NOMO-1 (cell line): ENCODE measurements around the gene FOXL2NB.
A peak's percentile ranks its signal among the peaks of the same experiment; 100 is the strongest.

Experiments used
- DNase-seq, 2 experiments: peaks; one replicate each; lab custom pipeline; 2025; ENCODE audit not compliant: unreplicated experiment in 2 of 2; lab: John Stamatoyannopoulos, UW

FOXL2NB gene

DNA sequence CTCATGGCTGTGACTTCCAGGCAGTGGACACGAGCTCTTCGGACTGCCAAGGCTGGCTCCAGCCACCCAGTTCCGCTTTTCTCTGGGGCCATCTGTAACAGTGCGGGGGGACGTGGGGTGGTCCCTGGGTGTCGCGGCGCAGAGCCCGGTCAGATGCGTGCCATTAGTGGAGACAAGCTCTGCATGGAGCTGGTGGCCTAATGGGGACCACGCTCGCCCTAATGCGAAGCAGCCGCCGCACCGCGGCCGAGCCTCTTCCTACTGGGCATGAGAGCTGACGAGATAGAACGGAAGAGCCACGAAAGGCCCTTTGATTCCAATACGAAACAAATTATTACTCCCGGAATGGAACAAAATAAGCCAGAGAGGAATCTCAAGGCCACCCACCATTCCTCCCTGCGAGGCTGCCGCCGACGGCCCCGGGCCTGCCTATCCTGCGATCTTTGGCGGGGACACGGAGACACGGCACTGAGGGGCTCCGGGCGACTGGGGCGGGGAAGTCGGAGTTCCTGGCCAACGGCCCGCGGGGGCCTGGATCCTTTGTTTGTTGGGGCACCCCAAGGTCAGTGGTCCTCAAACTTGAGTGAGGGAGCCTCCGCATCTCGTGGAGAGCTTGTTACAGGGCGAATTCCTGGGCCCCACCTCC is 18.2 kb upstream of the FOXL2NB start:
- DNase-seq: no peak

DNA sequence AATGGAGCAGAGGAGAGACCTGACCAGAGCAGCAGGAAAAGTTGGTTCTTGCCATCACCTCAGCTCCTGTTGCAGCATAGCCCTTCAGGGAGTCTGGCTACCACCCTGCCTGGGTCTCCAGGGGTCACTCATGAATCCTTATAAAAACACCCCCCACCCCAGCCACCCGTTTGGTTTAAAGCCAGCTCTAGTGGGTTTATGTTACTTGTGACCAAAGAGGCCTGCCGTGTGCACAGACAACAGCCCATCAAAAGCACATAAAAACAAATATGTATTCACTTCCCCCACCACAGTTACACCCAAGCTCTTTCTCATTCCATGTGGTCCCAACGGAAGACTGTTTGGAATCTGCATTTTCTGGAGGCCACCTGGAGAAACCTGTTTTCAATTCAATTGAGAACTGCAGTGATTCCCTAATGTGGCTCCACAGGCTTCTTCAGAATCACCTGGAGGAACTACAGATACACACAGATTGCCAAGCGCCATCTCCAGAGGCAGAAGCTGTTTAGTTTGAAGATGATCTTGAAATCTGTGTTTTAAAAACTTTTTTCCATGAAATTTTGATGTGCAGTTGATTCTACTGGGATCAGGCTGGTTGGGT is 13.8 kb upstream of the FOXL2NB start:
- no peak for DNase-seq

GRCh38 chr3:138933981-138934691 is 12.9 kb upstream of the FOXL2NB start:
- DNase-seq: no peak

DNA sequence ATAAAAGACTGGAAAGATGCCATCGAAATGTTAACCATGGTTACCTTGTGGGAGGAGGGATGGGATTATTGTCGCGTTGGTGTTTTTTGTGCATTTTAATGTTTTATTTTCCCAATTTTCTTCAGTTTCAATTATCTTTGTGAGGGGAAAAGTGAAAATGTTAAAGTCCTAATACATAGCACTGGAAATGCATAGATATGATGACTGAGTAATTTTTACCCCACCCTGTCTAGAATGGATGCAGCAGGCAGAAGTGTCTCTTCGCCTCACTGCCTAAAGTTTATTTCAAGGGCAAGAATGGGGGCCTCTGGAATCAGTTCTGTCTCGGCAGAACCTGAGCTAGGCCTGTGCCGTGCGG is 11.5 kb upstream of the FOXL2NB start:
- no peak for DNase-seq

GRCh38 chr3:138935863-138936740 is 10.9 kb upstream of the FOXL2NB start:
- DNase-seq: peak; percentile 51 to 65

DNA sequence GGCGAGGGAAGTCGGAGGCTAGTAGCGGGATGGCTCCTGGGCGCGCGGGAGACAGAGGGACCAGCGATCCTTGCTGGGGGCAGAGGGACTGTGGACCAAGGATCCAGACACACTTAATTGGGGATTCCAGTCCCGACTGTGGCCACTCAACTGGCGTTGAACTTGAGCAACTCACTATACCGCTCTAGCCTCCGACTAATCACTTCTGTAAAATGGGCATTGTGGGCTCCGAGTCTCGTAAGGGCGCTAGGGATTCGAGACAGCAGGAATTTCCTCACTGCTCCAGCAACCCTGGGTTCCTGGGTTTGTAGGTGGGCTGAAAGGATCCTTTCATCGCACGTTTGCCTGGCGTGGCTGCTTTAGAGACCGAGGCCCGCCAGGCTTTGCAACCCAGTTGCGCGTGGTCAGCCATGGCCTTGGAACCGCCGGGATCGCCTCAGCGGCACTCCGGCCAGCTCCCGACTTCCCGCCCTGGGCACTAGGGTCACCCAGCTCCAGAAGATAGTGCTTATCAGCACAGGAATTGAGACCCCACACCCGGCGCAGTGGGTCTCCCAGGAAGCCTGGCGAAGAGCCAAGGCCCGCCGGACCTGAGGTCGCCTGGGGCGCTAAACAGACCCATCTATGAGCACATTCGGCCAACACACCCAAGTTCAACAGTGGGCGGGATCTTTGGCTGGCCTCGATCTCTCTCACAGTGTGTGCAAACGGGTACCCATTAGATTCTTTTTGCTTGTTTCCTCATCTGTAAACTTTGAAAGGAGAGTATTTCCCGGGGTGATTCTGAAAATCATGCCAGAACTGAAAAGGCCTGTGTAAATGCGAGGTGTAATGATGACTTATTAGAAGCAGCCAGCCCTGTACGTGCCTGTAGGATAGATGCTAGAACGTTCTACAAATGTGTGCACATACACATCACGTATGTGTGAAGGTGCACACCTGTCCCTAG is 10.0 kb upstream of the FOXL2NB start:
- DNase-seq: no peak

DNA sequence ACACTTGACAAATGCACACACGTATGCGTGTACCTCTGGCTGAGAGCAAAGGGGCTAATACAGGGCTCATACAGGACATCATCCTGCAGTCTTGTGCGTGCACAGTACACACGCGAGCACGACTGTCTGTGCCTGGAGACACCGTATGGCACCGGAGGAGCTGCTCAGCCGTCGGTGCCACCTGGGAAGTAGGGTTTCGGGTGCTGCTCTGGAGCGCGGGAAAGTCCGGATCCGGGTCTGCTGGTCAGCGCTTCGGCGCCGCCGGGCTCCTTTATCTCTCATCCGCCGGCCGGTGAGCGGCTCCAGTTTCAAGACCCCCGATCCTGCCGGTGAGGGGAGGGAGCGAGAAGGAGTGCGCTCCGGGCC is 9.3 kb upstream of the FOXL2NB start:
- DNase-seq: no peak

GRCh38 chr3:138938056-138938876 is 8.8 kb upstream of the FOXL2NB start:
- no peak for DNase-seq

DNA sequence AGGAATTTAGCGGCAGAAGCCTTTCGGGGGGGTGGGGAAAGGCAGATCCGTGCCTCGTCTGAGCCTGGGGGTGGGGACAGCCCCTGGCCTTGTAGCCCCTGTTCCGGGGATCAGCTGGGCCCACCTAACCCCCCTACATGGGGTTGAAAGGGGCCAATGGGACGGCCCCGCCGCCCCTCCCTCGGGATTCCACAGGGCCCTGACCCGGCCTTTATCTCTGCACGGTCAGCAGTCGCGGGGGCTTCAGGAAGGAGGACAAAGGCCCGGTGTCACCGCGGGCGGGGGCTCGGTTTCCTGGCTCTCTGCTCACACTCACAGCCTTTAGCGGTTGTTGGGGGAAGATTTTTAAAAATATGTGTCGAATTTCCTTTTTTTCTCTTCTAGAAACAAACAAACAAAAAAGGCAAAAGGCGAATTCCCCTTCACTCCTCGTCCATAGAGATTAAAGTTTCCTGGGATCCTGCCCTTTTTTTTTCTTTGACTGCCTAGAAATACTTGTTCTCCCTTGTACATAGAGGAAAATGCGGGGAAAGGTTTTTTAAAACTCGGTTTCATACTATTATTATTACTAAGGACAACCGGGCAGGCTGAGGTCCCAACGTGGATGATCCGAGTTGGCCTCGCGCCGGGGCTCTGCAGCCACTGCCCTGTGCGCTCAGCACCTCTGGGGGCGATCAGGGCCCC is 8.0 kb upstream of the FOXL2NB start:
- DNase-seq: no peak

DNA sequence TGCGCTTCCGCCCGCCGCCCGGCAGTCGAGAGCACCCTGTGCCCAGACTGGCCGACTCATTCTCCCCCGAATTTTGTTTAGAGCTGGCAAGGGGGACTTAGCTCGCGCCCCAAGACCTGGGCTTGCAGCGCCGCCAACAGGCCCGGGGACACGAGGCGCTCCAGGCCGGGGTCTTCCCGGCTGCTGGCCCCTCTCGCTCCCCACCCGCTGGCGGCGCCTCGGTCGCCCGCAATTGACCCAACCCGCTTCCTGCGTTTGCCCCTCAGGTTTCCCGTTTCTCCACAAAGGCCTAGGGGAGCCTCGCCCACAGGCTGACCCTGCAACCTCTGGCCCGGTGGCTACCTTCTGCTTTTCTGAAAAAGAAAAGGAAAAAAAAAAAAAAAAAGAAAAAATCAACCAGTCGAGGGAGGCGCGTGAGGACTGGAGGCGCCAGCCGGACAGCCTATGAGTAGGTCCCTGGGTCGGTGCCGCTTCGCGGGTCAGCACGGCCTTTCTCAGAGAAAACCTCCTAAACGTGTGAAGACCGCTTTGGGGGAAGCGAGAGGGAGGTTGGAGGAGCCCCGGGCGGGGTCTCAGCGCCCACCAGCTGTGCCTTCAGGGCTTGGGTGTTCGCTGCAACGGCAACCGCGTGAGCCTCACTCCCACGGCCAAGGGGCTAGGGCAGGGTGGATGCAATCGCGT is 7.3 kb upstream of the FOXL2NB start:
- peak in 1 of 2 experiments; percentile 16 for DNase-seq

DNA sequence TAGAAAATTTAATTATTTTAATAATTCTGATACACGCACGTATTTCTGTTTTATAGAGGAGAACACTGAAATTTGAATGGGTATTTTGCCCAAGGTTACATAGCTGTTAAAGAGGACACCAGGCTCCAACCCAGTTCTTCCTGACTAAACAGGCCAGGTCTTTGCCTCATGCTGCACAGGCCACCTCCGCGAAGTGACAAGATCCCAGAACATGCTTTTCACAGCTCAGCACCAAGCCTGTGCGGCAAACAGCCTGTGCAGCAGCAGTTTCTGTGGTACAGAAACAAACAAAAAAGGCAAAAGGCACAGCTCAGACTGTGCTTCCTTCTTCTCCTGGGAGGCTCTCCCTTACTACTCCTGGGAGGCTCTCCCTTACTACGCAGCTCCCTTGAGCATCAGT is 6.6 kb upstream of the FOXL2NB start:
- no peak for DNase-seq

DNA sequence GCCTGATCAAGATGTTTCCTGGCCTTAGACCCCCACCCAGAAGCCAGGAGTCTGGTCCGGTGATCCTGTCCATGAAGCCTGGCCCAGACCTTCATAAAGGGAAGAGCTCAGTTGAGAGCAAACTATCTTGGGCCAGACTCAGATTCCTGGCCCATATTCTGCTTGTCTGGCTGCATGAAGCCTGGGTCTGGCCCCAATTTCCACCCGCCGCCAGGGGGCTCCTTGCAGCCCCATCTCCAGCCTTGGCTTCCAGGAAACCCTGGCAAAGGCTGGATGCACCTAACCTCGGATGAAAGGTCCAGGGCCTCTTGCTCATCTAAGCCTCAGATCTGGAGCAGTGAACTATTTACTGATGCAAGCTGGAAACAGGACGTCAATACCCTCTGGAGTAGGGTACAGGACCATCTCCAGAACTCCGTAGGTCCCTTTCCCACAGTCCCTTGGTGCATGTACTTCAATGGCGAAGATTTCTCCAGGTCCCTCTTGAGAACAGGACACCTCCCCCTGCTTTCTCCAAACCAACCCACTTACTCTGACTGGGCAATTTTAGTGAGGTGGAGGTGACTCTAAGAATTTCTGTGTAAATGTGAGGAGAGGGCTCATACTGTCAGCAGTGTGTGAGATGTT is 5.6 kb upstream of the FOXL2NB start:
- DNase-seq: peak; percentile 22 to 27

GRCh38 chr3:138942271-138942670 is 4.7 kb upstream of the FOXL2NB start:
- DNase-seq: no peak

GRCh38 chr3:138942861-138943623 is 4.0 kb upstream of the FOXL2NB start:
- DNase-seq: no peak

DNA sequence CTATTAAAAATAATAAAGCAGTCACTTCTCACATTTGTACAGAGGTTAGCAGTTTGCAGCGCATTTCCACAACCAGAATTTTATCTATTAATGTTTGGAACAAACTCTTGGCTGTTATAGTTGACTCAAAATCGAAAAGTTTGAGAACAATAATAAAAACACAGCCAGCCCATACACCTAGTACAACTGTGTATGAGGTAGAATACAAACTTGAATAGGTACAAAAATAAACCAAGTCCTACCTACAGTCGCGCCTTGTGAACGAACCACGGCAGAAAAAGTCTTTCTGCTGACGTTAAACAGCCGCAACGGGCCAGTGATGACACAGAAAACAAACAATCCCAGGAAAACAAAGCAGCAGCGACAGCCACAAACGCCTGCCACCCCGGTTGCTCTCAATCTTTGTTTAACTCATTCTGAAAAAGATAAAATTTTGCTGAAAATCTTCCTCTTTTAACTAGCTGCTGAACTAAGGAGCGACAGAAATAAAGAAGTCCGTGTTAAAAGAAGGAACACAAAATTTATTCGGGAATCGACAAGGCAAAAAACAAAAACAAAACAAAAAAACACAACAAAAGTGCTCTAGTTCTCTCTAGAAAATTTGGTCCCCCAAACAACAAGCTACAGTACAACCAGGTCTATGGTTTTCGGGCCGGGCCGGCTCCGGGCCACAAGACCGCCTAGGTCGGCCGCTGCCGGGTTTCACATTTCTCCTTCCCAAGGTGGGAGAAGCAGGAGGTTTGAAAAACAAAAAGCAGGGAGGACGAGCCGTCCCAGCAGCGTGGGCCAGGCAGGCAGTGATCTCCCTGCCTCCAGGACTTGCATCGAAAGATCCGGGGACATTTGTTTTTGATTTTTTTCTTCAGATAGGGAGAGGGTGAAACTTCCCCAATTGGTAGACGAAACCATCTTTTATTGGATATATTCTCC is 3.0 kb upstream of the FOXL2NB start:
- DNase-seq: peak in 1 of 2 experiments; percentile 35

DNA sequence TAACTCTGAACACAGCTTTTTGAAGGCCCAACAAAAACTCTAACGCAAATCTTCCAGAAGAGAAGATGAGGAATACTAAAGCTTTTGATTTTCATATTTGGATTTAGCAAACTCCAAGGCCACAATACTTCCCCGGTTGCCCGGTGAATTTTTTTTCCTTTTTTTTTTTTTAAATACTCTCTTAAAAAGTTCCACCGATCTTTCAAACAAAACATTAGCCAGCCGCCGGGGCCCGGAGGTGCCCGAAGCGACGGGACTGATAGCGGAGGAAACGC is 2.4 kb upstream of the FOXL2NB start:
- DNase-seq: no peak
